ENCODE data around the gene CTTNBP2.

CTTNBP2 gene

GRCh38 chr7:117824592-117824991 lies 48.6 kb downstream of the CTTNBP2 start:
- DNase-seq = no peak

- DNase-seq = no peak
Observed at GRCh38 chr7:117819558-117819957, 53.7 kb downstream of the CTTNBP2 start.

- DNase-seq = no peak
Observed at GRCh38 chr7:117818232-117818631, 55.0 kb downstream of the CTTNBP2 start.

- no peak for DNase-seq
Observed at GRCh38 chr7:117816727-117817126, 56.5 kb downstream of the CTTNBP2 start.

- DNase-seq = no peak
Observed at GRCh38 chr7:117811696-117812095, 61.5 kb downstream of the CTTNBP2 start.

- DNase-seq = no peak
Observed at GRCh38 chr7:117810642-117811512, 62.4 kb downstream of the CTTNBP2 start.

GRCh38 chr7:117809958-117810357 lies 63.3 kb downstream of the CTTNBP2 start:
- no peak for DNase-seq

- no peak for DNase-seq
Observed at GRCh38 chr7:117808910-117809705, 64.1 kb downstream of the CTTNBP2 start.

- peak in 36 of 56 donors; percentile 10 to 75 (median 40) for DNase-seq
Observed at GRCh38 chr7:117808341-117808757, 64.9 kb downstream of the CTTNBP2 start.

- no peak for DNase-seq
Observed at GRCh38 chr7:117807676-117808075, 65.6 kb downstream of the CTTNBP2 start.

- peak in 1 of 56 donors; percentile 38 for DNase-seq
Observed at GRCh38 chr7:117806011-117806410, 67.2 kb downstream of the CTTNBP2 start.

- no peak for DNase-seq
Observed at GRCh38 chr7:117805241-117805640, 68.0 kb downstream of the CTTNBP2 start.

- no peak for DNase-seq
Observed at GRCh38 chr7:117803476-117803875, 69.8 kb downstream of the CTTNBP2 start.

- DNase-seq = no peak
Observed at GRCh38 chr7:117802660-117803059, 70.6 kb downstream of the CTTNBP2 start.

GRCh38 chr7:117800841-117801240 lies 72.4 kb downstream of the CTTNBP2 start:
- DNase-seq = no peak

- DNase-seq = no peak
Observed at GRCh38 chr7:117800406-117800805, 72.8 kb downstream of the CTTNBP2 start.

GRCh38 chr7:117796889-117797288 lies 76.4 kb downstream of the CTTNBP2 start:
- no peak for DNase-seq

- no peak for DNase-seq
Observed at GRCh38 chr7:117793976-117794375, 79.3 kb downstream of the CTTNBP2 start.

- DNase-seq = no peak
Observed at GRCh38 chr7:117793521-117793920, 79.7 kb downstream of the CTTNBP2 start.

- peak in 3 of 56 donors; percentile 31 to 46 (median 39) for DNase-seq
Observed at GRCh38 chr7:117791877-117792780, 81.1 kb downstream of the CTTNBP2 start.

- no peak for DNase-seq
Observed at GRCh38 chr7:117790731-117791130, 82.5 kb downstream of the CTTNBP2 start.
